ENCODE data around the gene CD27. TPM values are rescaled to one million over a fixed set of nuclear protein-coding genes. Genes with fewer than 3 reads are reported as not detected.

CD27 gene
- total RNA-seq, 1 donor from 2014 or later: not detected

- Mint-ChIP-seq H3K4me3 (no peak overlapping the region), H3K4me1 (peaks cover 13% of the 10 kb centered on the region), H3K9me3 (no peaks in the 10 kb centered on the region), H3K36me3 (no peaks in the 10 kb centered on the region), H3K27ac (peak overlapping the region; percentile 46), H3K27me3 (ENCODE audit: insufficient read depth, low read depth) (no peaks in the 10 kb centered on the region)
- no peak for DNase-seq (ENCODE audit: low spot score)
- H3K4me3 ChIP-seq: no peak overlapping the region
- no peaks in the 10 kb centered on the region for H3K27me3 ChIP-seq
- H2AFZ ChIP-seq (replicated peaks): no peak overlapping the region
- TF ChIP-seq EZH2phosphoT487 (IDR thresholded peaks at IDR 0.05): no peak
- TF ChIP-seq EZH2 (IDR thresholded peaks at IDR 0.05): no peak
- TF ChIP-seq, protein P1, sequence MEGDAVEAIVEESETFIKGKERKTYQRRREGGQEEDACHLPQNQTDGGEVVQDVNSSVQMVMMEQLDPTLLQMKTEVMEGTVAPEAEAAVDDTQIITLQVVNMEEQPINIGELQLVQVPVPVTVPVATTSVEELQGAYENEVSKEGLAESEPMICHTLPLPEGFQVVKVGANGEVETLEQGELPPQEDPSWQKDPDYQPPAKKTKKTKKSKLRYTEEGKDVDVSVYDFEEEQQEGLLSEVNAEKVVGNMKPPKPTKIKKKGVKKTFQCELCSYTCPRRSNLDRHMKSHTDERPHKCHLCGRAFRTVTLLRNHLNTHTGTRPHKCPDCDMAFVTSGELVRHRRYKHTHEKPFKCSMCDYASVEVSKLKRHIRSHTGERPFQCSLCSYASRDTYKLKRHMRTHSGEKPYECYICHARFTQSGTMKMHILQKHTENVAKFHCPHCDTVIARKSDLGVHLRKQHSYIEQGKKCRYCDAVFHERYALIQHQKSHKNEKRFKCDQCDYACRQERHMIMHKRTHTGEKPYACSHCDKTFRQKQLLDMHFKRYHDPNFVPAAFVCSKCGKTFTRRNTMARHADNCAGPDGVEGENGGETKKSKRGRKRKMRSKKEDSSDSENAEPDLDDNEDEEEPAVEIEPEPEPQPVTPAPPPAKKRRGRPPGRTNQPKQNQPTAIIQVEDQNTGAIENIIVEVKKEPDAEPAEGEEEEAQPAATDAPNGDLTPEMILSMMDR (IDR thresholded peaks at IDR 0.05): no peak
- H3K36me3 ChIP-seq: no peaks in the 10 kb centered on the region
- no peaks in the 10 kb centered on the region for H3F3A ChIP-seq (ENCODE audit: low read depth)
- no peaks in the 10 kb centered on the region for H4K20me1 ChIP-seq (ENCODE audit: low read depth)
- H3K4me1 ChIP-seq: no peaks in the 10 kb centered on the region
- H3K79me2 ChIP-seq (ENCODE audit: low read depth): no peaks in the 10 kb centered on the region
- no peak overlapping the region for H3K27ac ChIP-seq
- no peak overlapping the region for H3K9ac ChIP-seq
- H3K9me3 ChIP-seq (ENCODE audit: low read depth): no peaks in the 10 kb centered on the region
- no peak overlapping the region for H3K4me2 ChIP-seq
Observed at GRCh38 chr12:6424008-6424347, 20.8 kb upstream of the CD27 start.

- no peaks in the 10 kb centered on the region for H3K36me3 Mint-ChIP-seq
- peaks cover 13% of the 10 kb centered on the region for H3K4me1 Mint-ChIP-seq
- H3K4me3 ChIP-seq: no peak overlapping the region
- H3K4me2 ChIP-seq: no peak overlapping the region
- H3K27me3 Mint-ChIP-seq (ENCODE audit: insufficient read depth, low read depth): no peaks in the 10 kb centered on the region
- H2AFZ ChIP-seq (replicated peaks): no peak overlapping the region
- H3K4me3 Mint-ChIP-seq: no peak overlapping the region
- H3K36me3 ChIP-seq: no peaks in the 10 kb centered on the region
- no peak overlapping the region for H3K27ac ChIP-seq
- no peak for DNase-seq (ENCODE audit: low spot score)
- H4K20me1 ChIP-seq (ENCODE audit: low read depth): no peaks in the 10 kb centered on the region
- H3K9me3 ChIP-seq (ENCODE audit: low read depth): no peaks in the 10 kb centered on the region
- TF ChIP-seq EZH2 (IDR thresholded peaks at IDR 0.05): no peak
- no peaks in the 10 kb centered on the region for H3K79me2 ChIP-seq (ENCODE audit: low read depth)
- H3F3A ChIP-seq (ENCODE audit: low read depth): no peaks in the 10 kb centered on the region
- no peaks in the 10 kb centered on the region for H3K4me1 ChIP-seq
- no peaks in the 10 kb centered on the region for H3K9me3 Mint-ChIP-seq
- H3K27me3 ChIP-seq: no peaks in the 10 kb centered on the region
- H3K9ac ChIP-seq: no peak overlapping the region
- H3K27ac Mint-ChIP-seq: no peak overlapping the region
Observed at GRCh38 chr12:6424866-6425265, 19.9 kb upstream of the CD27 start.

DNA sequence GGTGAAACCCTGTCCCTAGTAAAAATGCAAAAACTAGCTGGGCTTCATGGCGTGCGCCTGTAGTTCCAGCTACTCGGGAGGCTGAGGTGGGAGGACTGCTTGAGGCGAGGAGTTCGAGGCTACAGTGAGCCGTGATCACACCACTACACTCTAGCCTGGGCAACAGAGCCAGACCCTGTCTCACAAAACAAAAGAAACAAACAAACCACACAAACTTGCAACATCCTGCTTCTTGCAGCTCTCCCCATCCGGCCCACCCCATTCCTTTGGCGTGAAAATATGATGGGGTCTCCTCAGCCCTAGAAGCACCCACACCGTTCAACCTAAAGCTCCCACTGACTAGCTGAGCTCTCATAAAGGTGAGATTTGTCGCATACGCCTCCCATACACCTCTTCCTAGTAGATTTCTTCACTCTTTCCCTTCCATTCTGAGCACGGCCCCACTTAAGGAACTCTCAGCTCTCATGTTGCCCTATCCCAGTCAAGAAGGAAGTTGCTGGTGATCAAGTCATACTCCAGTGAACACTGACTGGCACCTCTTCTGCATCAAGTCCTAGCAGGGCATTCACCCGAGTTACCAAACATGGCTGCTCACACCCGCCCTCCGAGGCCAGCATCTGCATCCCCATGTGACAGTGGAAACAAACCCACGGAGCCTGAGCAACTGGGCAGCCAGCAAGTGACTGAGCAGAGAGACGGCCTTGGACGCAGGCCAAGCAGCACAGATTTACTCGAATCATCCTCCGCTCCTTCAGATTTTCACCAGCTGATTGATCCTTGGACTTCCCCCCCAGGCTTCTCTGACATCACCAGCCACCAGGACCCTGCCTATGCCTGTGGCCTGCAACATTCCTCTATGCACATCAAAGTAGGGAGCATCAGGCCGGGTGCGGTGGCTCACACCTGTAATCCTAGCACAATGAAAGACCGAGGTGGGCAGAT, 18.9 kb upstream of the CD27 start:
- H3K27ac ChIP-seq: no peak overlapping the region
- no peaks in the 10 kb centered on the region for H3K79me2 ChIP-seq (ENCODE audit: low read depth)
- no peak overlapping the region for H3K4me2 ChIP-seq
- H2AFZ ChIP-seq (replicated peaks): peak overlapping the region; percentile 12
- H3K9me3 ChIP-seq (ENCODE audit: low read depth): no peaks in the 10 kb centered on the region
- no peaks in the 10 kb centered on the region for H3K36me3 ChIP-seq
- no peaks in the 10 kb centered on the region for H3K27me3 ChIP-seq
- no peak overlapping the region for H3K9ac ChIP-seq
- no peak for DNase-seq (ENCODE audit: low spot score)
- H3K4me3 Mint-ChIP-seq: no peak overlapping the region
- H3K36me3 Mint-ChIP-seq: no peaks in the 10 kb centered on the region
- TF ChIP-seq EZH2 (IDR thresholded peaks at IDR 0.05): no peak
- TF ChIP-seq, protein P1 (IDR thresholded peaks at IDR 0.05): no peak
- no peaks in the 10 kb centered on the region for H3F3A ChIP-seq (ENCODE audit: low read depth)
- H3K4me1 ChIP-seq: peaks cover under 1% of the 10 kb centered on the region
- H3K4me3 ChIP-seq: no peak overlapping the region
- peaks cover 20% of the 10 kb centered on the region for H3K4me1 Mint-ChIP-seq
- no peaks in the 10 kb centered on the region for H3K9me3 Mint-ChIP-seq
- peak overlapping the region; percentile 6 for H3K27ac Mint-ChIP-seq
- H4K20me1 ChIP-seq (ENCODE audit: low read depth): no peaks in the 10 kb centered on the region
- H3K27me3 Mint-ChIP-seq (ENCODE audit: insufficient read depth, low read depth): no peaks in the 10 kb centered on the region
